ENCODE measurements around the gene TXNRD1.

DNA sequence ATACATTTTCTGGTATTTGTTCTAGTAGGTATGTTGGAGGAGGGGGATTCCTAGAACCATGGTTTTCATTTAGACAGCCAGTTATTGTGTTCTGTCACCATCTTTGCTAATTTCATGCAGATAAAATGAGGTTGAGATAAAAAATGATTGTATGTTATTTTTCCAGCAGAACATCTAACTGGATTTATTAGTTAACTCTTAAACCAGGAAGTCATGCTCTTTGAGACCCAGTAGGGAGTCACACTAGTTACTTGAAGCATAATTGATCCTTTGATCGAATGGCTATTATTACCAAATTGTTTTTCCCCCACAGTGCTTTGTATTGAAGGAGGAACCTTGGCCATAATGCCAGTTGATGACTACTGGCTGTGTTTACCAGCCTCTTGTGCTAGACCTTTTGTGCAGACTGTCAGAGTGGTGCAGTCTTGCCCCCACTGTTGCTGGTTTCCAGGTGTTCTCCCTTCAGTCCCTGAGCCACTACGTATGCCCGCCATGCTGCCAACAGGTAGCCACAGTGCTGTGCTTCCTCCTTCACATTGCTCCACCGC is 93.9 kb downstream of the TXNRD1 start:
- TF ChIP-seq, protein P1, sequence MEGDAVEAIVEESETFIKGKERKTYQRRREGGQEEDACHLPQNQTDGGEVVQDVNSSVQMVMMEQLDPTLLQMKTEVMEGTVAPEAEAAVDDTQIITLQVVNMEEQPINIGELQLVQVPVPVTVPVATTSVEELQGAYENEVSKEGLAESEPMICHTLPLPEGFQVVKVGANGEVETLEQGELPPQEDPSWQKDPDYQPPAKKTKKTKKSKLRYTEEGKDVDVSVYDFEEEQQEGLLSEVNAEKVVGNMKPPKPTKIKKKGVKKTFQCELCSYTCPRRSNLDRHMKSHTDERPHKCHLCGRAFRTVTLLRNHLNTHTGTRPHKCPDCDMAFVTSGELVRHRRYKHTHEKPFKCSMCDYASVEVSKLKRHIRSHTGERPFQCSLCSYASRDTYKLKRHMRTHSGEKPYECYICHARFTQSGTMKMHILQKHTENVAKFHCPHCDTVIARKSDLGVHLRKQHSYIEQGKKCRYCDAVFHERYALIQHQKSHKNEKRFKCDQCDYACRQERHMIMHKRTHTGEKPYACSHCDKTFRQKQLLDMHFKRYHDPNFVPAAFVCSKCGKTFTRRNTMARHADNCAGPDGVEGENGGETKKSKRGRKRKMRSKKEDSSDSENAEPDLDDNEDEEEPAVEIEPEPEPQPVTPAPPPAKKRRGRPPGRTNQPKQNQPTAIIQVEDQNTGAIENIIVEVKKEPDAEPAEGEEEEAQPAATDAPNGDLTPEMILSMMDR (IDR thresholded peaks at IDR 0.05): no peak
- no peak for TF ChIP-seq POLR2A (IDR thresholded peaks at IDR 0.05)

All from uterus (tissue), 2 donors.